ENCODE data around the gene PER3.

- TF ChIP-seq CTCF (IDR thresholded peaks at IDR 0.05; ENCODE audit: low read length) = no peak
- TF ChIP-seq EZH2phosphoT487 (IDR thresholded peaks at IDR 0.05; ENCODE audit: low read length) = no peak
Measured at GRCh38 chr1:7760245-7760644, 23.8 kb upstream of the PER3 start.

Measured in MM.1S (cell line).